Caco-2 (cell line): ENCODE data around the gene APOC4. TPM values are rescaled to one million over a fixed set of nuclear protein-coding genes. Genes with fewer than 3 reads are reported as not detected.

Experiments used
- BruUV-seq: library from RNA; stranded (reverse); fragments of 400-500 nt; replicated peaks from 2 replicates; lab custom pipeline; 2021; lab: Mats Ljungman, UMichigan
- CTCF ChIA-PET: fragments of 300-600 bp; sonication (Branson Sonifier 250); formaldehyde crosslinking; loops from one replicate; lab custom pipeline; 2022; ENCODE audit warnings: antibody characterized with exemption; lab: Charles Lee
- POLR2A ChIA-PET: fragments of 300-600 bp; sonication (Branson Sonifier 250); formaldehyde crosslinking; loops from one replicate; lab custom pipeline; 2022; ENCODE audit warnings: antibody characterized with exemption; lab: Charles Lee
- DNase-seq, 2 experiments: peaks; one replicate each; pipeline versions ENCODE4 v3.0.0 to v3.0.0-alpha.2; 2020 to 2022
- H3K27me3 ChIP-seq: replicated peaks from 2 replicates; pipeline ENCODE4 v1.6.0; 2011; ENCODE audit warnings: low read length; ENCODE audit not compliant: control insufficient read depth, insufficient read depth
- H3K36me3 ChIP-seq: 2 replicates; pipeline ENCODE4 v1.5.1; 2011; ENCODE audit warnings: low read length; ENCODE audit not compliant: control insufficient read depth, insufficient read depth
- H3K4me1 ChIP-seq: fragments of 250-450 bp; sonication (Bioruptor Pico); 2 replicates; pipeline ENCODE4 v1.5.1; 2020; ENCODE audit warnings: mild to moderate bottlenecking
- H3K4me3 ChIP-seq: 2 replicates; pipeline ENCODE4 v1.5.1; 2011; ENCODE audit warnings: low read depth, mild to moderate bottlenecking, control low read depth, low read length
- H3K9me3 ChIP-seq: fragments of 250-450 bp; sonication (Bioruptor Pico); 2 replicates; pipeline ENCODE4 v1.5.1; 2020; ENCODE audit warnings: mild to moderate bottlenecking, moderate library complexity
- H3K27ac Mint-ChIP-seq: one replicate; pipeline ENCODE4 v1.8.0; 2022; ENCODE audit warnings: mixed read lengths; ENCODE audit not compliant: unreplicated experiment
- H3K27me3 Mint-ChIP-seq: one replicate; pipeline ENCODE4 v1.8.0; 2022; ENCODE audit warnings: mixed read lengths; ENCODE audit not compliant: insufficient read depth, unreplicated experiment
- H3K36me3 Mint-ChIP-seq: one replicate; pipeline ENCODE4 v1.8.0; 2022; ENCODE audit warnings: mild to moderate bottlenecking, mixed read lengths; ENCODE audit not compliant: insufficient read depth, unreplicated experiment
- H3K4me1 Mint-ChIP-seq: one replicate; pipeline ENCODE4 v1.8.0; 2022; ENCODE audit warnings: low read depth, mixed read lengths; ENCODE audit not compliant: unreplicated experiment
- H3K4me3 Mint-ChIP-seq: one replicate; pipeline ENCODE4 v1.8.0; 2022; ENCODE audit warnings: mild to moderate bottlenecking, moderate library complexity, mixed read lengths; ENCODE audit not compliant: unreplicated experiment
- H3K9me3 Mint-ChIP-seq: one replicate; pipeline ENCODE4 v1.8.0; 2022; ENCODE audit warnings: mixed read lengths; ENCODE audit not compliant: unreplicated experiment
- CTCF ChIP-seq, 2 experiments: fragments of 200-600 bp in 1 of 2; IDR thresholded peaks; 1 replicate in 1 of 2; 2 replicates in 1 of 2; pipeline versions ENCODE4 v1.5.1 to v1.8.0; 2011 to 2022; ENCODE audit warnings: antibody characterized with exemption in 1 of 2, control low read depth in 1 of 2, inconsistent platforms in 1 of 2, low read depth in 1 of 2, low read length in 1 of 2, mild to moderate bottlenecking in 1 of 2, moderate library complexity in 1 of 2; ENCODE audit not compliant: insufficient read depth in 1 of 2, severe bottlenecking in 1 of 2, unreplicated experiment in 1 of 2
- intact Hi-C: fragments of 100-400 bp; cut with micrococcal nuclease; formaldehyde crosslinking; loops from one replicate; pipeline ENCODE4 v1.10.0; 2022; ENCODE audit not compliant: unreplicated experiment
- total RNA-seq: library from RNA; stranded (reverse); gene quantifications from 2 replicates; pipeline ENCODE4 v1.2.3, GENCODE V29; 2022

APOC4 gene
- total RNA-seq, 1 experiment from 2014 or later, result not detected

- BruUV-seq, result no TSS peak
Observed at GRCh38 chr19:44984005-44984404, 42.0 kb downstream of the APOC4 start.

GRCh38 chr19:44985445-44985844, 43.4 kb downstream of the APOC4 start:
- no peak for DNase-seq
- POLR2A ChIA-PET, result no interaction called here
- Mint-ChIP-seq H3K9me3 (no peaks in the 10 kb centered on the region), H3K36me3 (peaks cover 68% of the 10 kb centered on the region), H3K27me3 (no peaks in the 10 kb centered on the region), H3K4me3 (no peak overlapping the region), H3K4me1 (no peaks in the 10 kb centered on the region), H3K27ac (no peak overlapping the region)
- BruUV-seq, result no TSS peak
- H3K9me3 ChIP-seq, result no peaks in the 10 kb centered on the region
- no peak overlapping the region for H3K4me3 ChIP-seq
- CTCF ChIA-PET, result no interaction called here
- no peaks in the 10 kb centered on the region for H3K27me3 ChIP-seq
- intact Hi-C loops, result no loop called here
- no peaks in the 10 kb centered on the region for H3K4me1 ChIP-seq
- peaks cover 4% of the 10 kb centered on the region for H3K36me3 ChIP-seq
- TF ChIP-seq CTCF (IDR thresholded peaks at IDR 0.05; ENCODE audit: insufficient read depth in 1 of 2, low read depth in 1 of 2, low read length in 1 of 2, severe bottlenecking in 1 of 2, unreplicated experiment in 1 of 2), result no peak

More at GRCh38 chr19:44984005-44984404, 42.0 kb downstream of the APOC4 start:
- no peaks in the 10 kb centered on the region for H3K4me1 Mint-ChIP-seq
- no peaks in the 10 kb centered on the region for H3K4me1 ChIP-seq
- ChIA-PET CTCF (no interaction called here), POLR2A (interaction anchor here (0.7 kb wide), 1 partner anchor 903 kb away, joined by 9 read pairs; no protein-coding TSS in a partner anchor)
- no peak overlapping the region for H3K4me3 Mint-ChIP-seq
- no peaks in the 10 kb centered on the region for H3K27me3 Mint-ChIP-seq
- DNase-seq, result no peak
- peaks cover 4% of the 10 kb centered on the region for H3K36me3 ChIP-seq
- intact Hi-C loops, result no loop called here
- TF ChIP-seq CTCF (IDR thresholded peaks at IDR 0.05; ENCODE audit: insufficient read depth in 1 of 2, low read depth in 1 of 2, low read length in 1 of 2, severe bottlenecking in 1 of 2, unreplicated experiment in 1 of 2), result no peak
- H3K27me3 ChIP-seq, result no peaks in the 10 kb centered on the region
- H3K9me3 Mint-ChIP-seq, result no peaks in the 10 kb centered on the region
- H3K9me3 ChIP-seq, result no peaks in the 10 kb centered on the region
- H3K4me3 ChIP-seq, result no peak overlapping the region
- peaks cover 77% of the 10 kb centered on the region for H3K36me3 Mint-ChIP-seq
- H3K27ac Mint-ChIP-seq, result no peak overlapping the region

- Histone ChIP-seq H3K4me1 (no peaks in the 10 kb centered on the region), H3K4me3 (no peak overlapping the region), H3K27me3 (no peaks in the 10 kb centered on the region), H3K36me3 (peaks cover 4% of the 10 kb centered on the region), H3K9me3 (no peaks in the 10 kb centered on the region)
- no TSS peak for BruUV-seq
- TF ChIP-seq CTCF (IDR thresholded peaks at IDR 0.05; ENCODE audit: insufficient read depth in 1 of 2, low read depth in 1 of 2, low read length in 1 of 2, severe bottlenecking in 1 of 2, unreplicated experiment in 1 of 2), result no peak
- no peak overlapping the region for H3K4me3 Mint-ChIP-seq
- CTCF ChIA-PET, result interaction anchor here (0.9 kb wide), 1 partner anchor 74 kb away, joined by 4 read pairs; no protein-coding TSS in a partner anchor
- H3K36me3 Mint-ChIP-seq, result peaks cover 68% of the 10 kb centered on the region
- intact Hi-C loops, result no loop called here
- no peaks in the 10 kb centered on the region for H3K27me3 Mint-ChIP-seq
- DNase-seq, result no peak
- H3K4me1 Mint-ChIP-seq, result no peaks in the 10 kb centered on the region
- POLR2A ChIA-PET, result no interaction called here
- H3K9me3 Mint-ChIP-seq, result no peaks in the 10 kb centered on the region
- H3K27ac Mint-ChIP-seq, result no peak overlapping the region
Observed at GRCh38 chr19:44986389-44986788, 44.4 kb downstream of the APOC4 start.
